Tibial nerve (tissue), 4 donors: ENCODE results near the gene PPDPF.

ENCODE experiments used
- EP300 ChIP-seq, 2 donors: sonication (generic); formaldehyde crosslinking; IDR thresholded peaks; one replicate each; pipeline ENCODE4 v1.6.1; 2017; ENCODE audit warnings: antibody characterized with exemption in 2 of 2, mild to moderate bottlenecking in 1 of 2
- POLR2A ChIP-seq, 2 donors: fragments of 450-650 bp; IDR thresholded peaks; one replicate each; pipeline ENCODE4 v1.6.1; 2017; ENCODE audit warnings: antibody characterized with exemption in 2 of 2, mild to moderate bottlenecking in 2 of 2, moderate library complexity in 2 of 2
- TF ChIP-seq, protein P1 (sequence below), 5 experiments: fragments of 200-600 bp in 3 of 5; fragments of 450-650 bp in 2 of 5; sonication (generic) in 3 of 5; IDR thresholded peaks; one replicate each; pipeline ENCODE4 v1.5.1; 2016 to 2019; ENCODE audit warnings: antibody characterized with exemption in 5 of 5, mild to moderate bottlenecking in 3 of 5, moderate library complexity in 2 of 5

DNA sequence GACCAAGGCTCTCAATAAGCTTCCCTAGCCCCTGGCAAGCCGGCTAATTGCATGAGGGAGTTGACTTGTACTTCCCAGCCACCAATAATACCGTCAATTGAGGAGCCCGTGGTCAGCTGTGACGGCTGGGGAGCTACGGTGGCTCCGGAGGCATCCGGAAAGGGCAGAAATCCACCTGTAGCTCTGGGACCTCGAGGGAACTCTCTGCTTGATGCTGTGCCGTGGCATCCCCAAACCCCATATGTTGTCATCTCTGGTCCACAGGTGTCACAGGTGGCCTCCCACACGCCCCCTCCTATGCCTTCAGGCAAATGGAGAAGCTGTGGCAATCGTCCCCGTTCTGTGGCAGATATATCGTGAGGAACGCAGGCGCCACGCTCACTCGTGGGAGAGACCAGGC is 42.6 kb upstream of the PPDPF start:
- TF ChIP-seq, protein P1, sequence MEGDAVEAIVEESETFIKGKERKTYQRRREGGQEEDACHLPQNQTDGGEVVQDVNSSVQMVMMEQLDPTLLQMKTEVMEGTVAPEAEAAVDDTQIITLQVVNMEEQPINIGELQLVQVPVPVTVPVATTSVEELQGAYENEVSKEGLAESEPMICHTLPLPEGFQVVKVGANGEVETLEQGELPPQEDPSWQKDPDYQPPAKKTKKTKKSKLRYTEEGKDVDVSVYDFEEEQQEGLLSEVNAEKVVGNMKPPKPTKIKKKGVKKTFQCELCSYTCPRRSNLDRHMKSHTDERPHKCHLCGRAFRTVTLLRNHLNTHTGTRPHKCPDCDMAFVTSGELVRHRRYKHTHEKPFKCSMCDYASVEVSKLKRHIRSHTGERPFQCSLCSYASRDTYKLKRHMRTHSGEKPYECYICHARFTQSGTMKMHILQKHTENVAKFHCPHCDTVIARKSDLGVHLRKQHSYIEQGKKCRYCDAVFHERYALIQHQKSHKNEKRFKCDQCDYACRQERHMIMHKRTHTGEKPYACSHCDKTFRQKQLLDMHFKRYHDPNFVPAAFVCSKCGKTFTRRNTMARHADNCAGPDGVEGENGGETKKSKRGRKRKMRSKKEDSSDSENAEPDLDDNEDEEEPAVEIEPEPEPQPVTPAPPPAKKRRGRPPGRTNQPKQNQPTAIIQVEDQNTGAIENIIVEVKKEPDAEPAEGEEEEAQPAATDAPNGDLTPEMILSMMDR (IDR thresholded peaks at IDR 0.05): no peak
- TF ChIP-seq POLR2A (IDR thresholded peaks at IDR 0.05) (no peak), EP300 (IDR thresholded peaks at IDR 0.05) (no peak)
